SIG-M5 (cell line): ENCODE results near the gene DIRAS1.
"Not testable (repeated sequence)": the region's sequence is repeated elsewhere in the genome, so short reads cannot be mapped to it uniquely, and the experiment has no call there.

Experiments
- DNase-seq: peaks from one replicate; lab custom pipeline; 2025; lab: John Stamatoyannopoulos, UW

DIRAS1 gene

DNA sequence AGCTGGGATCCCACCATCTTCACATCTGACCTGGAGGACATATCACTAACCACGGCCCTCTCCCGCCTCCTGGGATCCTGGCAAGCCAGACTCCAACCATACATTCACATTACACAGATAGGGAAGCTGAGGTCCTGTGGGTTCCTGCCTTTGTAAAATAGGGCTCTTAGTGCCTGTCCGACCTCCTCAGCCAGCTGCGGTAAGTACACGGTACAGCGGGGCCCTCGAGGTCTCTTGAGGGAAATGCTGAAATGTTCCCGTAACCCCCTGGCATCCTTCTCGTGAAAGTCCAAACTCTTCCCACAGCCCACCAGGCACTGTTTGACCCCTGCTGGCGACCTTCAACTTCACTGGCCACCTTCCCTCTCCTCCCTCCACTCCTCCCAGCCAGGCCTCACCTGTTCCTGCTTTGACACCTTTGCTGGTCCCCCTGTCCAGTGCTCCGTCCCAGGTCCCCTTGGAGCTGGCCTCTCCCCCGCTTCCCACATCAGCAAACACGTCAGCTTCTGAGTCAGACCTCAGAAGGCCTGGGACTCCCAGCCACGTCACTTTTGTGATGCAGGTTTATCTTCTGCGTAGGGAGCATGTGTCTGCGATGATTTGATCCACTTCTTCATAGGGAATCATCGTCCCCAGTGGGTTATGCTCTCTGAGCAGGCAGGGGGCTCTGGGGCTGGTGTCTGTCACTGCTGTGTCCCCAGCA, 9.8 kb downstream of the DIRAS1 start:
- no peak for DNase-seq

DNA sequence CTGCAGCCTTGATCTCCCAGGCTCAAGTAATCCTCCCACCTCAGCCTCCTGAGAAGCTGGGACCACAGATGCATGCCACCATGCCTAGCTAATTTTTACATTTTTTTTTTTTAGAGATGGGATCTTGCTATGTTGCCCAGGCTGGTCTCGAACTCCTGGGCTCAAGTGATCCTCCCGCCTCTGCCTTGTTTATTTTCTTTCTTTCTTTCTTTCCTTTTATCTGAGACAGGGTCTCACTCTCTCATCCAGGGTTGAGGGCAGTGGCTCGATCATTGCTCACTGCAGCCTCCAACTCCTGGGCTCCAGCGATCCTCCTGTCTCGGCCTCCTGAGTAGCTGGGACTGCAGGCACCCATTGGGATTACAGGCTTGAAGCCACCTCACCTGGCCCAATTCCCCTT, 14.9 kb downstream of the DIRAS1 start:
- DNase-seq, result no peak

DNA sequence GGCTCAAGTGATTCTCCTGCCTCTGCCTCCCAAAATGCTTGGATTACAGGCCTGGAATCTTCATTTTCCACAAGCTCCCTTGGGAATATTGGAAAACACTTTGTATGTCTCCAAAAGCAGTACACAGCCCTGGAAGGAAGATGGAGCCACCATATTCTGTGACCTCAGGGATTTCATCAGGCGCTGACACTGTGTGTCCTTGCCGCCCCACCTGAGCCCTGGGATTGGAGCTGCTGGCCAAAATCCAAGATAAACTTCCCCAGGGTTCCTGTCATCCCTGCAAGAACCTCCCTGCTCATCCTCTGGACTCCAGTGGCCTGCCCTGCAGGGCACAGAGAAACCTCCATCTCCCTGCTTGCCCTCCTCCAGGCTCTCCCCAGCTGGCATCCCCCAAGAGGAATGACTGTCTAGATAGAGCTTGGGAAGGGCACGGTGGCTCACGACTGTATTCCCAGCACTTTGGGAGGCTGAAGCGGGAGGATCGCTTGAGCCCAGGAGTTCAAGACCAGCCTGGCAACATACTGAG, 17.4 kb downstream of the DIRAS1 start:
- no peak for DNase-seq

DNA sequence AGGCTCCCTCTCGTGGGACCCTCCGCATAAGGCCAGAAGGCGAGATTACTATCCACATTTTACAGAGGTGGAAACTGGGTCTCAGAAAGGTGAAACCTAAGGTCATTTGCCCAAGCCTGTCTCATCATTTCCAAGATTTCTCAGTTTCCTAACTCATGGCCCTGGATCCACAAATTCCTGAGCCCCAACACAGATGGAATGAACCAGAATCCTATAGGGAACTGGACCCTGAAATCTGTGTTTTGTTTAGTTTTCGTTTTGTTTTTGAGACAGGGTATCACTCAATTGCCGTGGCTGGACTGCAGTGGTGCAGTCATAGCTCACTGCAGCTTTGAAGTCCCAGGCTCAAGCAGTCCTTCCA, 18.1 kb downstream of the DIRAS1 start:
- DNase-seq, result no peak

DNA sequence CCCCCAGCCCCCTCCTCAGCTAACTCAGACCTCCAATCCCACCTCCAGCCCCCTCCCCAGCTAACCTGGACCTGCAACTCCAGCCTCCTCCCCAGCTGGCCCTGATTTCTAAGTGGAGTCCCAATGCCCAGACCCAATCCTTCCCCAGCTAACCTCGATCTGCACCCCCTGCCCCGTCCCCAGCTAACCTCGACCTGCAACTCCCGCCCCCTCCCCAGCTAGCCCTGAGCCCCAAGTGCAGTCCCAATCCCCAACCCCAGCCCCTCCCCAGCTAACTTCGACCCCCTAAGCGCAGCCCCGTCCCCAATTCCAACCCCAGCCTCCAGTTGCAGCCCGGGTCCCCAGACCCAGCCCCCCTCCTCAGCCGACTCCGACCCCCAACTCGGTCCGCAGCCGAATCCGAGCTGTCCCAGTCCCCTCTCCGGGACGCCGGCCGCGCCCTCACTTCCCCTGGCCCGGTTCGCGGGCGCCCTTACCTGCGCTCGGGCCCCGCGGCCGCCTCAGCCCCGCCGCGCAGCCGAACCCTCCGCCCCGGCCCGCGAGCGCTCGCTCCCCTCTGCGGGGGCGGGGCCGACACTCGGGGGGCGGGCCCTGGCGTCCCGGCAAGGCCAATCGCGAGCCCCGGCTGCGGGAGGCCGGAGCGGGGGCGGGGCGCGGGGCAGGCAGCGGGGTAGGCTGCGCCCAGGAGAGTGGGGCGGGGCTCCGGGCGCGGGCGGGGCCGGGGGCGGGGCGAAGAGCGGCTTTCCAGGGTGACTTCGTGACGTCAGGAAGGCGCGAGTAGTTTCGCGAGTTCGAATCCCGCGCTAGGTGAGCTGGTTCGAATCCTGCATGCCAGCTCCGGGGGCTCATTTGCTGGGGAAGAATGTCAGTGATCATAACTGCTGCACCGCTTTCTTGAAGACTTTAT, 18.7 kb downstream of the DIRAS1 start, which contains the start of gene GNG7:
Gene GNG7 (minus strand): TSS at position 525 of the 907 bp plus-strand sequence. CDS start 182,006 bp downstream, outside the sequence.
- no peak for DNase-seq

DNA sequence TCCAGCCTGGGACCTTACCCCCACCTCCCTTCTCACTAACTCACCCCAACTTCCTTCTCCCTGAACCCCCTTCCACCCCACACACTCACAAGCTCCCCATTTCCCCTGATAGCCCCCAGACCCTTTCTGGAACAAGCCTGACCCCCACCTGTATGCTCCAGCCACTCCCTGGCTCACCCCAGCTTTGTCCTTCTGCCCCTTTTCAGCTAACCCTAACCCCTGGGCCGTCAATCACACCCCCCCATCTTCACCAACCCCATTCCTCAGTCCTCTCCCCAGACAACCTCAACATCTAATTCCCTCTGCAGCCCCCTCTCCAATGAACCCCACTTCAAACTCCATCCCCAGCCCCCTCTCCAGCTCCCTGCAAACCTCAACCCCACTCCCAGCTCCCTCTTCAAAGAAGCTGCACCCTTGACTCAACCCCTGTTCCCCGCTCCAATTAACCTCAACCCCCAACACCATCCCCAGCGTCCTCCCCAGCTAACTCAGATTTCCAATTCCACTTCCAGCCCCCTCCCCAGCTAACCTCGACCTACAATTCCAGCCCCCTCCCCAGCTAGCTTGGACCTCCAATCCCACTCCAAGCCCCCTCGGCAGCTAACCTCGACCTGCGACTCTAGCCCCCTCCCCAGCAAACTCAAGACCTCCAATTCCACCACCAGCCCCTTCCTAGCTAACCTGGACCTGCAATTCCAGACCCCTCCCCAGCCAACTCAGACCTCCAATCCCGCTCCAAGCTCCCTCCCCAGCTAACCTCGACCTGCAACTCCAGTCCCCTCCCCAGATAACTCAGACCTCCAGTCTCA, 19.6 kb downstream of the DIRAS1 start:
- DNase-seq, result no peak

DNA sequence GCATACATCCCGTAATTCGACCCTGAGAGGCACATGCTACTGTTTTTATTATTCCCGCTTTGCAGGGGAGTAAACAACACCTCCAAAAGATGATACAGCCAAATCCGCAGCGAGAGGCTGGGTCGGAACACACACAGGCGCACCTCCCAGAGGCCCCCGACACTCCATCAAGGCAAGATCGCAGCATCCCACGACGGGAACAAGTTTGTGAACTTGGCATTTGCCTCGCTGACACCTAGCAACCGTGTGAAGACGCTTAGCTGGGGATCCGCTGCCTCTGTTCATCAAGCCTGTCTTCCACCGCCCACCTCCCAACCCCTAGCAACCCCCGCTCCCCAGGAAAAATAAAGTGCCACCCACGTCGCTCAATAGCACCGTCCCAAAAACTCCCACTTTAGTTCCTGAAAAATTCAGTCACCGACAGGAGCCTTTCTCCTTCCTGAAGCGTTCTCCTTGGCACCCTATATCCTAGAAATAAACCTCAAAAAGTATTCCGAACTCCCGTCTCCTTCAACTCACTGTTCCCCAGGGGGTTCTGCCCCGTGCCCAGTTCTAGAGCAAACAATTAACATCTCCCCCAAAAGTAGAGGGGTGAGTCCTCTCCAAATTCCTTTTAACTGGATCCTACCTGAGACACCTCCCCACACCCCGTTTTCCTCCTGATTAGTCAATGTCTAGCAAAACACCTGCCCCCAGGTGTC, 20.4 kb downstream of the DIRAS1 start:
- no peak for DNase-seq

DNA sequence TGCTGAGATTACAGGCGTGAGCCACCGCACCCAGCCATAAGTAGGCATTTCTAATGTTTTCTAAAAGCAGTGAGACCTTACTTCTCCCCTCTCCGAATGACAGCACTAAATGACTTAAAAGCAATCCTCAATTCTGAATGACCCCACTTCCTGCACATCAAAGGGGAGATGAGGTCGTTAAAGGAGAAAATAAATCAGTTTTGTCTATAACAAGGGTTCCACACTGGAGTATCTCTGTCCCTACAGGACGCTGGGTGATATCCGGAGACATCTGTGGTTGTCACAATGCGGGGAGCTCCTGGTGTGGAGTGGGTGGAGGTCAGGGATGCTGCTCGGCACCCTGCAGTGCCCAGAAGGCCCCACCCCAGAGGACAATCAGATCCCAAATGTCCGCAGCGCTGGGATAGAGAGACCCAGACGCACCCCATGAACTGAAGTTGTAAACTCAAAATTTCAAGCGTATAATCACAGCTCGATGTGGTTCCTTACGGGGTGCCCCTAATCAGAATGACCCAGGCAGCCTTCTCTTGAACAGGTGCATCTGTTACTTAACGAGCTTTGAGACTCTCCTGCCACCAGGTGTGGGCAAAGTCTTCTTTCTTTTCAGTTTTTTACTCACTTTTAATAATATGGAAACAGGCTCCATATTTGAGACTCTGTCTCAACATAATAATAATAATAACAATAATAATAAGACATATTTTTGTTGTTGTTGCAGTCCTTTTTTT, 21.6 kb downstream of the DIRAS1 start:
- no peak for DNase-seq

DNA sequence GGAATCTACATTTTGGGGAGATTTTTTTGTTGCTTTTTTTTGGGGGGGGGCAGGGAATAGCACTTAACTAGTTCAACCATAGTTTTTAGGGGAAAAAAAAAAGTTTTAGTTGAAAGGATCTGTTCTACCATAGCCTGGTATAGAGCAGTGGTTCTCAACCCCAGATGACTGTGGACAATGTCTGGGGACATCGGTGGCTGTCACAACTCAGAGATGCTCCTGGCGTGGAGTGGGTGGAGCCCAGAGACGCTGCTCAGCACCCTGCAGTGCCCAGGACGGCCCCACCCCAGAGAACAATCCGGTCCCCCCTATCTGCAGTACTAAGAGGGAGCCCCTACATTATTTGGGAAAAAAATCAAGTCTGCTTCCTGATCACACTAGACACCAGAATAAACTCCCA, 27.0 kb downstream of the DIRAS1 start:
- no peak for DNase-seq

DNA sequence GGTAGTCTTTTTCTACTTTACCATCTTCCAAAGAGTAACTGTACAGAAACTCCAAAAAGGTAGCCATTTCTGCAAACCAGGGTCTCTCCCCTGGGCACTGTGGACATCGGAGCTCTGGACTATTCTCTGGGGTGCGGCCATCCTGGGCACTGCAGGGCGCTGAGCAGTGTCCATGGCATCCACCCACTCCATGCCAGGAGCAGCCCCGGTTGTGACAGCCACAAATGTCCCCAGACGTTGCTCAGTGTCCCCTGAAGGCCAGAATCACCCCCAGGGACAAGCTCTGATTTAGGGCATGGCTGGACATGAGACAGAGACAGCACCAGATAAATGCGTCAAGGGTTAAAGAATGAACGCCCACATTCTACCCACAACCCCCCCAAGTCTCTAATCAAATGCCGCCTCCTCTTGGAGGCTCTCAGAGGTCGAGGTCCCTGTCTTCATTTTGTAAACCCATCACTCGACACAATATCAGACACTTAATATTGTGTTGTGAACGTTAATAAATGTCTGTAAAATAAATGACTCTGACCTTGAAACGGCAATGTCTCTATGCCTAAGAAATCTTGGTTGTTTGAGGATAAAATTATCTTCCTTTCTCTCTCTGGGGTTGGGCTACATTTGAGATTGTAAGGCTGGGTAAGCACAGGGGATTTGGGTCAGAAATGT, 27.5 kb downstream of the DIRAS1 start:
- DNase-seq, result no peak

DNA sequence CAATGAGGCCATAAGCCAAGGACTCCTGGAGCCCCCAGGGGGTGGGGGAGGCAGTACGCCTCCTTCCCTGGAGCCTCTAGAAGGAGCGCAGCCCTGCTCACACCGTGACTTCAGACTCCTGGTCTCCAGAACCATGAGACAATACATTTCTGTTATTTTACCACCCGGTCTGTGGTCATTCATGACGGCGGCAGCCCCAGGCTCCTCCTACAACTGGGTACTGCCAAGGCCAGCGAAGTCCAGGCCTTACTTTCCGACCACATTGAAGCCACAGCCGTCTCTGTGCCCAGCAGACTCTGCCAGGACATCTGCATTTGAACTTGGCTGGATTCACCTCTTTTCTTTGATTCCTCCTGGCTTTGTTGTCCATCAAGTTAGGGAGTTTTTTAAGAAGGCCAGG, 29.2 kb downstream of the DIRAS1 start:
- no peak for DNase-seq

DNA sequence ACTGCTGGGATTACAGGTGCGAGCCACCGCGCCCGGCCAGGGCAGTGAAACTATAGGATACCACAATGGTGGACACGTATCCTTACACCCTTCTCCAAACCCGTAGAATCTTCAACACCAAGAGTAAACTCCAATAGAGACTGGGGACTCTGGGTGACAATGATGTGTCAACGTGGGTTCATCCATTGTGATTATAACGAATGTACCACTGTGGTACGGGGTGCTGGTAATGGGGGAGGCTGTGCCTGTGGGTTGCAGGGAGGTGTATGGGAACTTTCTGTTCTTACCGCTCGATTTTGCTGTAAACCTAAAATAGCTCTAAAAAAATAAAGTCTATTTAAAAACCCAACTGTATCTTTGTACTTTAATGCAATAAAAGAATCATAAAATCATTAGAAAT, 30.3 kb downstream of the DIRAS1 start:
- DNase-seq, result no peak

DNA sequence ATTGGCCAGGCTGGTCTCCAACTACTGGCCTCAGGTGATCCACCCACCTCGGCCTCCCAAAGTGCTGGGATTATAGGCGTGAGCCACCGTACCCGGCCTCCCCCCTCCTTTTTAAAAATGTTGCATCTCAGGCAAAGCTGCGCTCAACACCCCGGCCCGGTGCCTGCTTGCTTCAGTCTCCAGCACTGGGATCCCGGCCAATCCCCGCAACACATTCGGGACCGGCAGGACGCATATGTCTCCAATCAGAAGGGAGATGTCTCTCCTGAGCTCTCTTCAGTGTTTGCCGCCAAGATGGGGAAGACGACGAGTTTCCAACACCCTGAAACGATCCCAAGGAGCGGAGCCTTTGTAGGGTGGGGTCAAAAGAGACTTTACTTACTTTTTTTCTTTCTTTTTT, 34.8 kb downstream of the DIRAS1 start:
- DNase-seq, result no peak

DNA sequence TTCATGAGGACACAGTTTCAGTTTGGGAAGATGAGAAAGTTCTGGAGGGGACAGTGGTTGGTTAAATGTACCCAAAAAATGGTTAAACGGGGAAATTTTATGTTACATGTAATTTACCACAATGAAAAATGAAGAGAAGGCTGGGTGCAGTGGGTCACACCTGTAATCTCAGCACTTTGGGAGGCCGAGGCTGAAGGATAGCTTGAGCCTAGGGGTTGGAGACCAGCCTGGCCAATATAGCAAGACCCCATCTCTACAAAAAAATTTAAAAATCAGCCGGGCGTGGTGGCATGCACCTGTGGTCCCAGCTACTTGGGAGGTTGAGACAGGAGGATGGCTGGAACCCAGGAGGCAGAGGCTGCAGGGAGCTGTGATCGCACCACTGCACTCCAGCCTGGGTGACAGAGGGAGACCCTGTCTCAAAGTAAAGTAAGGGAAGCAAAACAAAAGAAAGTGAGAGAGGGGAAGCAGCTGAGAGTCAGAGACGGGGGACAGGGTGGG, 35.9 kb downstream of the DIRAS1 start:
- DNase-seq, result no peak

DNA sequence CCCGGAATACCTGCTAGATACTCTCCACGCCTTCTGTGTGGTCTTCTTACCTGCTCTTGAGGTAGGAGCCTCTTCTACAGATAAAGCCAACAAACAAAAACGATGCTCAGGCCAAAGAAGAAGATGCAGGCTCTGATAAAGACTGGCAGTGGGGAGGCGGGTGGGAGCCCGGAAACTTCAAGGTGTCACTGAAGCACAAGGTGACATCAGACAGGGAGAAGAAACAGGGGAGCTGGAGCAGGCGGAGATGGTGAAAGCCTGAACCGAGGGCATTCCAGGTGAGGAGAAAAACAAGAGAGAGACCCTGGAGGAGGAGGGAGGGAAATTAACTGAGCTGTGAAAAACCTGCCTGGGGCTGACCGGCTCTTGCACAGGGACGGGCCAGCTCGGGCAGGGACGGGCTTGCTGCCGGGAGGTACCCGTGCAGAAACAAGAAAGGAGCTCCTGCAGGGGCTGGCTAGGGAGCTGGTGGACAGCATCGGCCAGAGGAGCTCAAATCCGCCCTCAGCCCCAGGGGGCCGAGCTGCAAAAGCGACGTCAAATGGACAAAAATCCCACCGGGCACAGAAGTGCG, 37.7 kb downstream of the DIRAS1 start:
- no peak for DNase-seq

DNA sequence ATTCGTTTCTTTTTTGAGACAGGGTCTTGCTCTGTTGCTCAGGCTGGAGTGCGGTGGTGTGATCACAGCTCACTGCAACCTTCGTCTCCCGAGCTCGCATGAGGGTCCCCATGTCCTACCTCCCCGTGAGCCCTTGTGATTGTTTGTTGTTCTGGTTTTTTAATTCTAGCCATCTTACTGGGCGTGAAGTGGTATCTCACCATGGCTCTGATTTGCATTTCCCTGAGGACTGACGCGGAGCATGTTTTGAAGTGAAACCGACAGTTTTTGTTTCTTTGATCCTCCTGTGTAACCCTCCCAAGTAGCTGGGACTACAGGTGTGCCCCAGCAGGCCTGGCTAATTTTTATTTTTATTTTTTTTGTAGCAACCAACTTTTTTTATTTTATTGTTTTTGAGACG, 40.4 kb downstream of the DIRAS1 start:
- no peak for DNase-seq

DNA sequence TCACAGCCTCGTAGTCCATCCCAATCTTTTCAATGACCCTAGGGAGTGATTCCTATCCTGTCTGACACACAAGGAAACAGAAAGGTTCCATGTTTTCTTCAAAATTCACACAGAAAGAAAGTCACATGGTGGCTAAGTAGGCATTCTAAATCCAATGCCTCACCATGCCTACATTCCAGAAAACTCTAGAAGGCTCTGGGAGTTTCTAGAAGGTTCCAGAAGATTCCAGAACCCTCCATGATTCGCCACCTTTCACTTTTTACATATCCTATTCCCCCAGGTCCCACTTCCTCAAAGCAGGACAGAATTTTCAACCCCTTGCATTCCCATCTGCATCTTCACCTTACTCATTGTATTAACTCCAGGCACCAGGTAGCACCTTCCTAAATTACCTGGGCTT, 41.7 kb downstream of the DIRAS1 start:
- no peak for DNase-seq

DNA sequence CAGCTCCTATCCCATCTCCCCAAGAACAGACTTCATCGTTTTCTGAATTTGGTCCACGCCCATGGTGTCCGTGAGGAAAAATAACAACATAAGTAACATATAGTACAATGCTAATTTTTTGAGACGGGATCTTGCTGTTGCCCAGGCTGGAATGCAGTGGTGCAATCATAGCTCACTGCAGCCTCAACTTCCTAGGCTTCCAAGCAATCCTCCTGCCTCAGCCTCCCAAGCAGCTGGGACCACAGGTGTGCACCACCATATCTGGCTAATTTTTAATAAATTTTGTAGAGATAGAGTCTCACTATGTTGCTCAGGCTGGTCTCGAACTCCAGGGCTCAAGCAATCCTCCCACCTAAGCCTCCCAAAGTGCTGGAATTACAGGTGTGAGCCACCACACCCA, 42.2 kb downstream of the DIRAS1 start:
- DNase-seq, result not testable (repeated sequence)

DNA sequence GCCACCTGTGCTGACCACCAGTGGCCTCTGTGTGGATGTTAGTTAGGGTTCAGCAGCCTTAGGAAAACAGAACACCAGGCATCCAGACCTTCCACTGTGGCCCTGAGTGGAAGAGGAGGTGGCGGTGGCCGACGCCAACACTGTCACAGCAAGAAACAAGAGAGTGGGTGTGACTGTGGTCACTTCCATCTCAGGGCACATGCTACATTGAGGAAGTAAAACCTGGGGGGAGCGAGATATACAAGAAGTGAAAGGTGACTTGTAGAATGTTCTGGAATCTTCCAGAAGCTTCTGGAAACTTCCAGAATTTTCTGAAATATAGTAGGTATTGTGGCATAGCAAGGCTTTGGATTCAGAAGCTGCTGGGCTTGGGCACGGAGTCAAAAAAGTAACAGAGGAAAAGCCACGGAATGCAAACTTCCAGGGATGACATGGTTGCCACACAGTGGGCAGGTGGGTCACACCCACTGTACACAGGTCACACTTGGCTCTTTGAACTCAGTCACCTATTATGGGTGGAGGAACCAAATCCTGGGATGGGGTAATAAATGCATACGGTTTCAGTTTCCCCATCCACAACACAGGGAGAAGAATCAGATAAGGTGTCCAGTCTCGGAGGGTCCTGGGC, 43.0 kb downstream of the DIRAS1 start:
- no peak for DNase-seq
